NAMALWA (cell line): ENCODE data around the gene CAMK1D.

Source experiments
- DNase-seq: peaks from one replicate; pipeline ENCODE4 v3.0.0-alpha.2; 2015; ENCODE audit warnings: low spot score

Gene CAMK1D

DNA sequence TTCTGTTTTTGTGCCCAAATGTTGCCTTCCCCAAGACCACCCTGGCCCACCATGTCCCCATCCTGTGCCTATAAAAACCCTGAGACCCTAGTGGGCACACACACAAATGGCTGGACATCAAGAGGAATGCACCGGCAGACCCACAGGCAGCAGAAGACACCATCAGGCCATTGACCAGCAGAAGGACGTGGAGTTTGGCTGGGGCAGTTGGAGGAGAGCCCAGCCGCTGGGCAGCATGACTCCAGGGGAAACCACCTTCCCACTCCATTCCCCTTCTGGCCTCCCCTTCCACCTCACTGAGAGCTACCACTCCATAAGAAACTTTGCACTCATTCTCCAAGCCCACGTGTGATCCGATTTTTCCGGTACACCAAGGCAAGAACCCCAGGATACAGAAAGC lies 309.2 kb downstream of the CAMK1D start:
- DNase-seq, result no peak

DNA sequence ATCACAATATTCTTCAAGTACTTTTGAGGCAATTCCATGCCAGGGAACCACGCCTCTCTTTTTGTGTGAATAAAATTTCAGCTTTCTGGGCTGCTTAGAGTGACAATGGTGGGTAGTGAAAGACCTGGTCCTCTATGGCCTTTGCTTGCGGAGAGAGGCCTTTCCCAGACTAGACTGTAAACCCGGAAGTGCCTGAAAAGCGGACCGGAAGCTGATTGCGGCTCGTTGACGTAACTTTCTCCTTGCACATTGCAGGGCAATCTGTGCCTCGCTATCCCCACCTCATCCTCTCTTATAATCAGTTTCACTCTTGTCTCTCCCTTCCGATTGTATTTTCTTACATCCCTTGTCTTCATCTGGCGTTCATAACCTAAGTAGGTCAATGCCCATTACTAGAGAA lies 310.4 kb downstream of the CAMK1D start:
- DNase-seq, result no peak

DNA sequence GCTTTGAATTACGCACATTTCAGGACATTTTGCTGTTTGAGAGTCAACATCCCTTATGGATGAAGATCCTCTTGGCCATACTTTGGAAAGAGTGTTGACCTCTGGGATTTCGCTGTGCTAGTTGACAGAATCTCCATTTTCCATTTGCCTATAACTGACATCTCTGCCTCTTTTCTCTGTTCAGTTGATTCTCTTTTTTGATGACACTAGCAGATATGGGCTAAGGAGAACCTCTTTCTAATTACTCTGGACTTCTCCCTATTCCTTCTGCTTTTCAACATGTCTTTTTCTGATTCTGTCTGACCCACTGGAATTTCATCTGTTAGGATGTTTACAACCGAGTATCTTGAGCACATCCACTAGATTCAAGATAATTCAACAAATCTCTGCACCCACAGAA lies 311.5 kb downstream of the CAMK1D start:
- DNase-seq, result no peak

DNA sequence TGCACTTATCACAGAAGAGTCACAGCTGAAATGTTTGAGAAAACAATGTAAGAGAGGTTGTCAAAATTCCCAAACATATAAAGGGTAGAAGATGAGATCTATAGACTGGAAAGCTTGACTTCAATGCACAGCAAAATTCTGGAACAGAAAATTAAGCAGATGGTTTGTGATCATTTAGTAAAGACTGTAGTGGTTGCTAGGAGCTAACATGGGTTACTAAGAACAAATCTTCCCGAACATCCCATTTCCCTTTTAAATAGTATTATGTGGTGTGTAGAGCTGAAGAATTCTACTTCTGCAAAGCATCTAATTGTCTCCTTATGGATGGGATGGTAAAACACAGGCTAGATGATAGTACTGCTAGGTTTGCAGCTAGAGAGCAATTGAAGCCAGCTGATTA lies 312.3 kb downstream of the CAMK1D start:
- no peak for DNase-seq

DNA sequence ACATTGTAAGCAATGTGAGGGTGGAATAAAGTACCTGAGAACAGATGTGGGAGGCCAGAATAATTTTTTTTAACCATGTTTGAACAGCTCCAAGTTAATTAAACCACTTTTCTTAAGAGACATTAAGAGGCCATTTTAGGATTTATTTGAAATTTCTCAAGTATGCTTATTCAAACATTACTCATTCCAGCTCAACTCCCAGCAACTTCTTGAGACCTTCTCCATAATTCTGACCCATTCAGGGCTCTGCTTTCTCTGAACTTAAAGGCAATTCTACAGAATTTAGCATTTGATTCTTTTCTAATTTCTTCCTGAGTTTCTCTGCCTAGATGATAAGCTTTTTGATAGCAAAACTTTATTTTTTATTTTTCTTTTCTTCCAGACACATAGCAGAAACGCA lies 314.5 kb downstream of the CAMK1D start:
- DNase-seq, result no peak

DNA sequence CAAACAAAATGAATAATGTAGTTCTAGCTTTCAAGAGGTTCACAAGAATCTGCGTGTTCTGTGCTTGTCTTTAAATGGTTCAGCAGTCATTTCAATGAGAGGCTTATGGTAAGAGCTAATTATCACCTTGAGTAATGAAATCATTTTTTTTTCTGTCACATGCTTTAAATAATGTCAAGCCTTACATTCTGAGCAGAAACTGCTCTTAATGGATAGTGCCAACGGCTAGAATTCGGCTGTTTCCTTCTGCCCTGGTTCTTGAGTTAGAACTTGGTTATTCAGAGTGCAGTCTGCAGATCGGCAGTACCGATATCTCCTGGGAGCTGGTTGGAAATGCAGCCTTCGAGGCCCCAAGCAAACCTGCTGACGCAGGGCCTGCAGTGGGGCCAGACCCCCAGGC lies 316.2 kb downstream of the CAMK1D start:
- DNase-seq, result no peak

DNA sequence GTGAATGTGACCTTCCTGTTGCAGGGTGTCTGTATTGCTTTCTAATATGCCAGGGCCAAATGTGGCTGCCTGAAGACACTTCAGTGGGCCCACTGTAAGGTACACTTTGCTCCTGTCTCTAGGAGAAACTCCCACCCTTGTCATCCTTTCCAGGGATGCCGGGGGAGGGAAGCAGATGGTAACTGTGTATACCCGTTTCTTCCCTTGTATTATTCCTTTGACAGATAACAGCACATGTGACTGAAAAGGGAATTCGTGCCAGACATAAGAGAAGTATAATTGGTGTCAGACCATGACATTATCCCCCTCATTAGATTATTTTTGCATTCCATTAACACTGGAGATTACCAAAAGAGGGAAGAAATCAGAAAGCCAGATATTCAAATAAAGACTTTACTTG lies 317.7 kb downstream of the CAMK1D start:
- no peak for DNase-seq

DNA sequence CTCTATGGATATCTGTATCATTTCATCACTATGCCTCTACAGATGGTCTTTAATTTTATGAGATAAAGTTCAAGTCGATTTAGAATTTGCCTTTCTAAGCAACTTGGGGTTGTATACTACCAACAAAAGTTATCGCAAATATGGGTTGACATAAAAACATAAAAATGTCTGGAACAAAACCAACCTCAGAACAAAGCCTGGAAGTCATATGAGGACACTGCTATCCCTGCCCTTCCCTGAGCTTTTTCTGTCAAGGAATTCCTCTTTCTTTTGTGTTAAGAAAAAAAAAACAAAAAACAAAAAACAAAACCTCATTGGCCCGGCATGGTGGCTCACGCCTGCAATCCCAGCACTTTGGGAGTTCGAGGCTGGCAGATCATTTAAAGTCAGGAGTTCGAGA lies 319.3 kb downstream of the CAMK1D start:
- DNase-seq, result no peak

DNA sequence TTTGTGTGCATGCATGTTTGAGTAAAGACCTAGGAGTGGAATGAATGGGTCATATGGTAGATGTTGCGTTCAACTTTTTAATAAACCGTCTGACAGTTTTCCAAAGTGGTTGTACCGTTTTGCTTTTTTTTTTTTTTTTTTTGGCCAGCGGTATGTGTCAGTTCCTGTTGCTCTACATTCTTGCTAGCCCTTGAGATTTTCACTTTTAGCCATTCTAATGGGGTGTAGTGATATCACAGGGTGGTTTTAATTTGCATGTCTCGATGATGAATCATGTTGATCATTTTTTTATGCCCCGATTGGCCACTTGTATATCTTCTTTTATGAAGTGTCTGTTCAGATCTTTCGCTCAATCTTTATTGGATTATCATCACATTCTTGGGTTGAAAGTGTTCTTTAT lies 320.7 kb downstream of the CAMK1D start:
- DNase-seq, result no peak

DNA sequence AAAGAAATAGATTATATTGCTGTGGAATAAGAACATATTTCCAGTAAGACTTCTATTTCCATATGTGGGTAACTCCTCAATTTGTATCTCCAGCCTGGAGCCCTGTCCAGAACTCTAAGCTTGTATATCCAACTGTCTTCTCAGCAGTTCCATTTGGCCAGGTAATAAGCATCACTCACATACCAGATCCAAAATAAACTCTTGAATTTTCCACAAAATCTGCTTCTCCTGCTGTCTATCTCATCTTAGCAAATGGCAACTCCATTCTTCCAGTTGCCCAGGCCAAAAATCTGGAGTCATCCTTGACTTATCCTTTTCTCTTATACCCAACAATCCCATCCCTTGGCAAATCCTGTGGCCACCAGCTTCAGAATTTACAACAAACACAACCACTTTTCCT lies 325.8 kb downstream of the CAMK1D start:
- DNase-seq, result no peak

DNA sequence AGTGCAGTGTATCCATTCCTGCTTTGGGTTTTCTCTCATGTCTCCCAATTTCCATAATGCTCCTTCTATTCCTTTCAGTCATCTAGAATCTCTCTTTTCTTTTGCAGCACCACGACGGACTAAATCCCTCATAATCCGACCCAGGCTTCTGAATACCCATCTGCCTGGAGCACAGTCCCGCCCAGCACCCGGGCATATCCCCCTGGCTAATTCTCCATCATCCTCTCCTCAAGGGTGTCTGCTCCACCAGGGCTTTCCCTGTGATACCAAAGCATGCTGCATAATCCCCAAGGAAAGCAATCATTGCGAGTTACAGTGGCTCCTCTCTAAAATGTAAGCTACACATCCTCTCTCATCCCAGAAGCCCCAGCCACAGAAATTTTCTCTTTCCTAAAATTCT lies 330.3 kb downstream of the CAMK1D start:
- DNase-seq, result no peak

DNA sequence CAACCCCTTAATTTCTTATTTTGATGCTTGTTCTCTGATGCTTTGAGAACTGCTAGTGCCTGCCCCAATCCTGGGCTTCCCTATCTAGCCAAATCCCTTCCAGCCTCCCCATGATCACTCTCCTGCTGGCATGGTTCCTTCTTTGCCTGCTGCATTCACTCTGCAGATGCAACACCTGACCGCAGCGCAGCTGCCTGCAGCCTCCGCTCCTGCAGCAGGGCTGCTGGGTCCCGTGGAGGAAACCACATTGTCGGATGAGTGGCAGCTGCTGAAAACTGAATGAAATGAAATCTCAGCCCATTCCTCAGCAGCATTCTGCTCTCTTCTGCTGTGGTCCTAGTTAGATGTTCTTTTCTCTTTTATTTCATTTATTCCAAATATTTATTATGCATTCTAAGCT lies 331.9 kb downstream of the CAMK1D start:
- no peak for DNase-seq

DNA sequence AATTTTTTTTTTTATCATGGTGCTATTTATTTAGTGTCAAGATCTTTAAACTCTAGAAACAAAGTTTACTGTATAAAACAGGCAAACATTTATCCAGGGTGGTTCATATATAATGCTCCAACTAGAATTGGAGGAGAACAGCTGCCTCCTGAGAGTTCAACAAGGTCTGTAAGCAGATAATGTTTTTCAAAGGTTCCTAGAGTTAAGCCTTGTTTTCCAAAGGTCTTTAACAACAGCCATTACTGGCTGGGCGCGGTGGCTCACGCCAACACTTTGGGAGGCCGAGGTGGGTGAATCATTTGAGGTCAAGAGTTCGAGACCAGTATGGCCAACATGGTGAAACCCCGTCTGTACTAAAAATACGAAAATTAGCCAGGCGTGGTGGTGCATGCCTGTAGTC lies 335.4 kb downstream of the CAMK1D start:
- no peak for DNase-seq

DNA sequence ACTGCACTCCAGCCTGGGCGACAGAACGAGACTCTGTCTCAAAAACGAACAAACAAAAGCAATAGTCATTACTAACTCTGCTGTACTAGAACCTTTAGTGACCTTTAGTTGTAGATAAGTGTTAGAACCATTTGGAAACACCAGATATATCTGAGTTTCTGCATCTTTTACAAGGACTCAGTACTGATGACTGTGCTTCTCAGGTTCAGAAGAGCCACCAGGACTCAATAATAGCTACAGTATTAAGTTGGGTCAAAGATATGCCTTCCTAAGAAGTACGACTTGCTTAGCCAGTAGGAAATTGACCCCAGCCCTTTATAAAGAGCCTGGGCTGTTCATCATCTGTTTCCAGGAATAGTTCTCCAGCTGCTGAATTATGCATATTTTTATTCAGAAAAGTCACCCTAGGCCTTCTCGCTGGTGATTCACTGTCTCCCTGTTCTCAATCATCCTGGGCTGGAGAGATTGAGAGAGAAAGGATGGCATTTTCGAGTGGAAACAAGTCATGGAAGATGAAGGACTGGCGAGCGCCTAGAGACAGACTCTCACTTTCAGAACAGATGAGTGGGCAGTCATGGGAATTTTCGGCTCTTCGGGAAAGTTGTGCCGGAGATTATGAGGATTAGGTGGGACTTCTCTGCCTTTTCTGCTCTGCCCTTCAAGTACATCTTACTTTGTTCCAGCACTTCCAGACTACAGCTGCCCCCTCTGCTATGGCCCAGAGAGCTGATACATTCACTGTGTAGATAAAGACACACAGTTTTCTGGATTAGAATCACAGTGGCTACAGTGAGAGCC lies 336.1 kb downstream of the CAMK1D start:
- DNase-seq, result no peak

DNA sequence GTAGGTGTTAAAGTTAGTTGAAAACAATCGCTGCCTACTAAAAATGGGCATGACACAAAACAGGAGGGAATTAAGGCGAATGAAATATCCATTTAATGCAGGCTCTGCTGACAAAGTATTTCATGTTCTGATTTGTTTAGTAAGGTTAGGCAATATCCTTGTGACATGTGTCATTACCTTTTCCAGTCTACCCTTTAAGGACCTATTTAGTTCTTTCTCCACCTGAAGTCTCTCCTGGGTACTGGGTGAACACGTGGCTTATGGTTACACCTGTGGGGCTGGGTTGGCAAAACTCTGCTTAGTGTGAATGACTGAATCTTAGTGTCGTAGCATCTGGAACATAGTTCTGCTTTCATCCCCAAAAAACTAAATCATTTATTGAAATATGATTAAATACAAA lies 338.6 kb downstream of the CAMK1D start:
- no peak for DNase-seq

DNA sequence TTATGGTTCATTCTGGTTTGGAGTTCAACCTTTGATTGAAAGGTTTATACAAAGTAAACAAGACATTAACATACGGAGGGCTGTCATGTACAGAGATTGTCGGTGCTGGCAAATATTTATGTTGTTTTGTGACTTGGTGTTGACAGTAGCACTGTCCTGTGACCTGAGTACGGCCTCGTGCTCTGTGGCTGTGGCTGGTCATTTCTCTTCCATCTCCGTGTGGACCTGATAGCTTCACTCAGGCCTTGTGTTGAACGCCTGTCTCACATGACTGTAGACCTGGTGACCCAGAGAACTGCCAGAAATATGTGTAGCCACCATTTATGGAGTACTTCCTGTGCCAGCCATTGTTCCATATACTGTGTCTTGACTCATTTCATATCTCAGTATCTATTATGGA lies 340.5 kb downstream of the CAMK1D start:
- DNase-seq, result no peak

DNA sequence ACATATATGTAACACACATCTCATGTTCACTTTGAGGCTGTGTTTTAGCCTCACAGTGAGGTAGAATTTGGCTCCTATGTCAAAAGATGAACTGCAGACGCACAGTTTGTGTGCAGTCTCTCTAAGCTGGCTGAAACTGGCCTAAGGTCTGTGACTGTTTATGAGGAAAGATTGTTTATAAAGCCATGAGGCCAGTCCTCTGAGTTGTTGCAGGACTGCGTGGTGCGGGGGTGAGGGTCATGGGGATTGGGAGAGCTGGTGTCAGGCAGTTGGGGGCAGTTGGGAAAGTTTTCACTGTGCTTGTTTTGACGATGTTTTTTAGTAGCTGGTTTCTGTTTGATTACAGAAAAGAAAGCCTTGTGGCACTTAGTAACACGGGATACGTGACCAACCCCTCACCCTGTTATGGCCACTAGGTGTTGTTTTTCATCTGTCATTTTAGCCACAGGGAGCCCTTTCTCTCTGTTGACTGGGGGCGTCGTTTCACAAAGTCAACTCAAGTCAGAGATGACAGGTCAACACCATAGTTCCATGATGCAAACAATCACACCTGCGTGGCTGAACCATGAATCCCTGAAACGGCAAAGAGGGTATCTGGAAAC lies 341.3 kb downstream of the CAMK1D start:
- no peak for DNase-seq

DNA sequence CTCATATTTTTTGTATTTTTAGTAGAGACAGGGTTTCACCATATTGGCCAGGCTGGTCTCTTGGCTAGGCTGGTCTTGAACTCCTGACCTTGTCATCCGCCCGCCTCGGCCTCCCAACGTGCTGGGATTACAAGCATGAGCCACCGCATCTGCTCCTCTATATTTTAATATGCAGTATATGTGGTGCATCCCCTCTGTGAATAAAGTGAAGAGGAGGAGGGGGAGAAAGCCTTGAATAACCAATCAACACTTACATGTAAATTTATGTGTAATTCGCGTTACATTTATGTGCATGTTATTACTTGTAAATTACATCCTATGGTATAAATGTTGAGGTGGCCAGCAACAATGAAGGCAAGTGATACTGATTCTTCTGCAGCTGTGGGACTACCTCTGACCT lies 342.2 kb downstream of the CAMK1D start:
- DNase-seq, result no peak

DNA sequence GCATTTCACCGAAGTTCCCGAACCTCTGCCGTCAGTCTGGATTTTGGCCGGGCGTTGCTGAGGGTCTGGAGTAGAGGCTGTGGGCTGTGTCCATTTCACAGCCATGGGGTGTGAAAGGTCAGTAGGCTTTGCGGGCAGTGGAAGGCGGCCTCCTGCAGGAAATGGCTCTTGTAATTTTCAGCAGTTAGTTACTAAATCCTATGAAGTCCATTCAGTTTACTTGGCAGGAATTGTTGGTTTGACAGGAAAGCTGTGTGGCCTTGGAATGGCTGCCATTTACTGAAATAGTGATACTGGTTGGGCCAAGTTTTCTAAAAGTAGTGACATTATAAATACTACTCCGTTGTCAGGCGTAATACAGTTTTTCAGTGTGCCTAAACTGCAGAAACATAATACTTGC lies 348.4 kb downstream of the CAMK1D start:
- DNase-seq, result no peak

DNA sequence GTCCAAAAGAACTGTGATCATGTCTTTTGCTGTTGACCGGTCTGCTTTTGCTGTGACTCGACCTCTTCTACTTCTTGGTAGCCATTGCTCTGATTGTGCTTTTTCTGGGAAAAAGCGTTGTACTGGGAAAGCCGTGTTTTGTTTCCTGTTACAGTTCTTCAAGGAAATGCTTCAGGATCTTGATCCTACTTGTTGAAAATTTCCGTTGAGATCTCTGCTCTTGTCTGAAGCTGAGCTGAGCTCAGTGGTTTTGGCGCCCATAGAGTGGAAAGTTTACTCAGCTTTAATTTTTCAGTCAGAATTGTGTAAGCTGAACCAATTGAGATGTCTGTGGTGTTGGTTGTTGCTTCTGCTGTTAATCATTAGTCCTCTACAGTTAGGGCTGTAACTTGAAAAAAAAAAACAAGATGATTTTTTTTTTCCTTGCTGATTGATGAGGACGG lies 349.9 kb downstream of the CAMK1D start:
- no peak for DNase-seq

DNA sequence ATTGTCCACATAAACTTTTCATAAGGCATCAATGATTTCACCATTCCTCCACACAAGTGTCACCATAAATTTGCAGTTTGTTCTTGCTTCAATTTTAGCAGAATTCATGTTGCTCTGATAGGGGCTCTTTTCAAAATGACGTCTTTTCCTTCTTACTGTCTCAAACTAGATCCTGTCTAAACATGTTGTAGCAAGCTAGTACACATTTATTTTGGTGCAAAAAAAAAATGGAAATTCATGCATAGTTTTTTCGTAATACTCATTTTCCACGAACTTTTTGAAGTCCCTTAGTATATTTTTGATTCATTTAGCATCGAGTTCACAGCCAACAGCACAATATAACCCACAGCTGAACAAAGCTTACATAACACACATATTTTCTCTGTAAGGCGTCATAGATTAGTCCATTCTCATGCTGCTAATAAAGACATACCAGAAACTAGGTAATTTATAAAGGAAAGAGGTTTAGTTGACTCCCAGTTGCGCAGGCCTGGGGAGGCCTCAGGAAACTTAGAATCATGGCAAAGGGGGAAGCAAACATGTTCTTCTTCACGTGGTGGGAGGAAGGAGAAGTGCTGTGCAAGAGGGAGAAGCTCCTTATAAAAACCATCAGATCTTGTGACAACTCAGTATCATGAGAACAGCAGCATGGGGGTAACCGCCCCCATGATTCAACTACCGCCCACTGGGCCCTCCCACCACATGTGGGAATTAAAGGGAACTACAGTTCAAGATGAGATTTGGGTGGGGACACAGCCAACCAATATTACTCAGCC lies 350.6 kb downstream of the CAMK1D start:
- no peak for DNase-seq

DNA sequence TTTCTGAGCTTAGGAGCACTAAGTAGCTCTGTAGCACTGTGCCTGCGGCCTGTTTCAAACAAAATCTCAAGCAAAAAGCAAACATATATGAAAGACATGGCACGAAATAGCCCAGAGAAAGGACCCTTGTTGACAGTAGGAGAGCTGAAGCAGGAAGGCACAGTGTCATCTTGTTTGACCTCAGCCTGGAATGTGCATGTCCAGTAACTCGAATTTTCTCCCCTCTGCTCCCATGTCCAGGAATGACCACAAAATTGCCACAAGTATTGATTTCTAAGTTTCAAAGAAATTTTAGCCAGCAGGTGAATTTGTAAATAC lies 351.2 kb downstream of the CAMK1D start:
- no peak for DNase-seq

DNA sequence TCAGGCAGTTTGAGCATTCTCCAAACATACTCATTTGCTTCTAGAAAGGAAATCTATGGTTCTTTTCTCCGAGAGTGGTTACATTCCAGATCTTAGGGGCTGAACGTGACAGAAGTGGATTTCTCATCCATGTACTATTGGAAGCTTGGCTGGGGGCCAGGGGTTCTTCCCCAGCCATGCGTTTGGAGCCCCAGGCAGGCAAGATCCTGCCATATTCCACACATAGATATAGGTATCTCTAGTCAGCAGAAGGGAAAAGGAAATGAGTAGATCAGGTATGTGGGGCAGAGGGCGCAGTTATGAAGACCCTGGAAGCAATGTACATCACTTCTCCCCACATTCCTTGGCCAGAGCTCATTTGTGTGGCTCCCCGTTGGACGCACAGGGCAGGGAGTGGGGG lies 352.3 kb downstream of the CAMK1D start:
- no peak for DNase-seq
